GM19468 (cell line): ENCODE data around the gene TTLL11.
"Not testable (repeated sequence)": the region's sequence is repeated elsewhere in the genome, so short reads cannot be mapped to it uniquely, and the experiment has no call there.

Experiments
- ATAC-seq: cut with Tn5 transposase; IDR thresholded peaks from one replicate; pipeline ENCODE4 v1.9.1; 2021; ENCODE audit warnings: mild to moderate bottlenecking, moderate library complexity, moderate number of reproducible peaks; ENCODE audit not compliant: unreplicated experiment; ENCODE audit errors: extremely low read depth

The TTLL11 gene

GRCh38 chr9:122015170-122015821 is 77.8 kb downstream of the TTLL11 start:
- no peak for ATAC-seq

- ATAC-seq, result no peak
Observed at GRCh38 chr9:122011818-122012498, 81.2 kb downstream of the TTLL11 start.

DNA sequence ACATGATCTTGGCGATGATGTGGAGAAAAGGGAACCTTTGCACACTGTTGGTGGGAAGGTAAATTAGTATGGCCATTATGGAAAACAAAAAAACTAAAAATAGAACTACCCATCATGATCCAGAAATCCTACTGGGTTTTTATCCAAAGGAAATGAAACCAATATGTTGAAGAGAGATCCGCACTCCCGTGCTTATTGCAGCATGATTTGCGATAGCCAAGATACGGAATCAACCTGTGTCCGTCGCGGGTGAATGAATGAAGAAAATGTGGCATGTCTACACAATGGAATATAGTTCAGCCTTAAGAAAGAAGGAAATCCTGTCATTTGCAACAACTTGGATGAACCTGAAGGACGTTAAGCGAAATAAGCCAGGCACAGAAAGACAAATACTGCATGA is 84.5 kb downstream of the TTLL11 start:
- ATAC-seq, result no peak

DNA sequence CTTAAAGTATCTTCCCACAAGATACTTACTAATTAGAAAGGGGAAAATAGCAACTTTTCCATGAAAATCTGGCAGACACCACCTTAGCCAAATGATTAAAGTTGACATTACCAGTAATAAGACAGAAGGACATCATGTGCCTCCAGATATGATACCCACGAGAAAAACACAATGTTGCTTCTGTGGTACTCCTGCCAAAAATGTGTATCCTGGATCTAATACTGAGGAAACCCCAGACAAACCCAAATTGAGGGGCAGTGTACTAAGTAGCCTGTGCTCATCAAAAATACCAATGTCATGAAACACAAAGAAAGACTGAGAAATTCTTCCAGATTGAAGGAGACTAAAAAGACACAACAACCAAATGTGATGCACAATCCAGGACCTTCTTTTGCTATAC is 85.3 kb downstream of the TTLL11 start:
- no peak for ATAC-seq

- no peak for ATAC-seq
Observed at GRCh38 chr9:122005597-122005996, 87.5 kb downstream of the TTLL11 start.

DNA sequence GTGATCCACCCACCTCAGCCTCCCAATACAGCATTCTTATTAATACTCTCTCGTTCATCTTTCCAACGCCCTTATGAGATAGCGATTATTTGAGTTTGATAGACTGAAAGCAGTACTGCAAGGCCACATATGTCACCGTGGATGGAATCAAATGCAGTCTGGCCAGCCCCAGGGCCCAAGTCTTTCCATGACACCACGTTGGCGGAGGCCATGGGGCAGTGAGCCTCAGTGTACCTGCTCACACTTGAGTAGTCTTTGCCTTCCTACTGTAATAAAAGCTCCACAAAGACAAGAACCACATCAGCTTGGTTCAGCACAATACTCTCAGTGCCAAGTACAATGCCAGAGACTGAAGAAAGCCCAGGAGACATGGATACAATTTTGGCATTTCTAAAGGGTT is 88.5 kb downstream of the TTLL11 start:
- no peak for ATAC-seq

DNA sequence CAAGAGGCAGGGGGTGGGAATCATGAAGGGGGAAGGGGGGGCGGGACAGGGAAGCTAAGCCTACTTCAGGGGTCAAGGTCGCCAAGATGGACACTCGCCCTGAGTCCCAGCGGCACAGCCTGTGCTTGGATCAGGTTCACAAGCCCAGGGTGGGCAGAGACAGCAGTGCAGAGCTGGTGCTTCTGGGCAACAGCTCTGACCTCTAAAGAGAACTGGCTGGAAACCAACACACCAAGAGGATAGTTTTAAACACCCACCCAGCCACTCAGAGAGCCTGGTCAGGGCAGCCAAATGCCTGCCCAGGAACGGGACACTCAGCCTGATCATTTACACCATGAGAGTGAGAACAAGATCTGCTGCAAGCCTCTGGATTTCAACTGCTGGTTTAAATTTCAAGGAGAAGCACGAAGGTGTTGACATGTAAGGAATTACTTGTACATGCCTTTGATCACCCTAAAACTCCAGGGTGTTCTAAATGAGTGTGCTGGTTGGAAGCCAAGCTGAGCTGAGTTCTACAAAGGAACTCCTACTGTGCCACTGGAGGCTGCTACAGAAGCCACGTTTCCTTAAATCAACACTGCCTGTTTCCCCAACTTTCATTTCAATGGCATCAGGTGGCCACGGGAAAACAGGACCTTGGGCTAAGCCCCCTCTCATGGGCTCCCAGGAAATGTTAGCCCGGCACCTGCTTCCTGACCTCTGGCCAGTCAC is 91.5 kb downstream of the TTLL11 start:
- no peak for ATAC-seq

DNA sequence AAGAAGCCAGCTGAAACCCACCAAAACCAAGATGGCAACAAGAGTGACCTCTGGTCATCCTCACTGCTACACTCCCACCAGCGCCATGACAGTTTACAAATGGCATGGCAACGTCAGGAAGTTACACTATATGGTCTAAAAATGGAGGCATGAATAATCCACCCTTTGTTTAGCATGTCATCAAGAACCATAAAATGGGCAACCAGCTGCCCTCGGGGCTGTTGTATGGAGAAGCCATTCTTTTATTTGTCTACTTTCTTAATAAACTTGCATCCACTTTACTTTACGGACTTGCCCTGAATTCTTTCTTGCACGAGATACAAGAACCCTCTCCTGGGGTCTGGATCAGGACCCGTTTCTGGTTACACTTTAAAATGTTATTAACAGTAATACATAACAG is 92.6 kb downstream of the TTLL11 start:
- not testable (repeated sequence) for ATAC-seq

- no peak for ATAC-seq
Observed at GRCh38 chr9:121999556-121999955, 93.6 kb downstream of the TTLL11 start.

GRCh38 chr9:121998513-121999049 is 94.5 kb downstream of the TTLL11 start:
- ATAC-seq, result no peak

DNA sequence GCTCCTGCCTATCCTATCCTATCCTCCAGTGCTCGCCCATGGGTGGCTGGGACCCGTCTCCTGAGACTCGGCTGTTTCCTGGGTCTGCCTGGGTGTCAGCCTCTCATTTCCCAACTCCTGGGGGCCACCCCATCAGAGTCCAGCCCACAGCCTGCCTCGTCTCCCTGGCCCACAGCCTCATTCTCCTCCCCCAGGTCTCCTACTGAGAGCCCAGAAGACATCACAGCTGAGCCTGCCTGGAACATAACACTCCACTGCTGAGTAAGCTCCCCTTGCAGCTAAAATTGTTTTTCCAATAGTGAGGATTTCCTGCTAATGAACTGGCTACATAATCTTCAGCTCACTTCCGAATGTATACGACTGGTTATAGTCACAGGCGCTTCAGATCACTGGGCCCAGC is 95.3 kb downstream of the TTLL11 start:
- no peak for ATAC-seq

DNA sequence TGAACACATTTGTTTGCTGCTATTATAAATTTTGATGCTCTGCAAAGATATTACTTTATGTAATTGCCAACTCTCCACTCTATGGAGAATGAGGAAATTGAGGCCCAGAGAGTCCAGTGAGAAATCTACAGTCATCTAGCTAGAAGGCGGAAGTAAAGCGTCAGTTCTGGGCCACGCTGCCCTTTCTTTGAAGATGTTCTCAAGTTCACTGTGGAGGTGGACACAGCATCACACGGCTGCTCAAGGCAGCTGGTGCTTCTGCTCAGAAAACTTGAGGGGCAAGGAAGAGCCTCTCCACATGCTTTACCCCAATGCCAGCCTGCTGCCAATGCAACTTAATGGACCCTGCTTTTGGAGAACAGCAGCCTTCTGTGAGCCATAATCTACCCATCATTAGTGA is 96.3 kb downstream of the TTLL11 start:
- no peak for ATAC-seq

DNA sequence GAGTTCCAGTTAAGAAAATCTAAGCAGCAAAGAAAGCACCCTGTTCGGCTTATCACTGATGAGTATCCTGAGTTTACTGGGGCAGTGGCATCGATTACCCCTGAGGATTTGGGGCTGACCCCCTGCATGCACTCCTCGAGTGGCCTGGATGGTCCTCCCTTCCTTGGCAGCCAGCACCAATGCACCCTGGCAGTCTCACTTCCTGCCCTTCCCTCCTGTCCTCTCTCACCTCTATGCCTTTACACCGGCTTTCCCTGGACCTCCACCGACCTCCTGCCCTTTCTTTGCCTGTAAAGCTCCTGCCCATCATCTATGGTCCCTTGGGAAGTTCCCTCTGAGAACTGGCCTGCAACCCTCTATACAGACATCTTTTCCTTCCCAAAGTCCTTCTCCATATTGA is 97.1 kb downstream of the TTLL11 start:
- ATAC-seq, result no peak

GRCh38 chr9:121992571-121993212 is 100.4 kb downstream of the TTLL11 start:
- ATAC-seq, result no peak

DNA sequence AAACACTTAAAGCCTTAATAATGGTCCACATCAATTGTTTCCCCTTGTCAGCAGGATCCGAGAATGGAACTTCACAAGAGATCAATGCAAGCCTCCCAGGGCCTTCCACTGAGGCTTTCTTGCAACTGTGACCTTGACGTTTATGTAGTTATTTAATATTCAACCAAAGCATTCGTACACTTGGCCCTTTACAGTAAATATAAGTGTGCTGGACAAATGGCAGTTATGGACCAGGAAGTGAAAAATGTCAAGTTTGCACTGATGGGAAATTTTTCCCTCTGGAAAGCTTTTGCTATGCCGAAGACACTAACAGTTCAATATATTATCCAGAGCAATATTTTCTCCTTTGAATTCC is 101.8 kb downstream of the TTLL11 start:
- no peak for ATAC-seq

DNA sequence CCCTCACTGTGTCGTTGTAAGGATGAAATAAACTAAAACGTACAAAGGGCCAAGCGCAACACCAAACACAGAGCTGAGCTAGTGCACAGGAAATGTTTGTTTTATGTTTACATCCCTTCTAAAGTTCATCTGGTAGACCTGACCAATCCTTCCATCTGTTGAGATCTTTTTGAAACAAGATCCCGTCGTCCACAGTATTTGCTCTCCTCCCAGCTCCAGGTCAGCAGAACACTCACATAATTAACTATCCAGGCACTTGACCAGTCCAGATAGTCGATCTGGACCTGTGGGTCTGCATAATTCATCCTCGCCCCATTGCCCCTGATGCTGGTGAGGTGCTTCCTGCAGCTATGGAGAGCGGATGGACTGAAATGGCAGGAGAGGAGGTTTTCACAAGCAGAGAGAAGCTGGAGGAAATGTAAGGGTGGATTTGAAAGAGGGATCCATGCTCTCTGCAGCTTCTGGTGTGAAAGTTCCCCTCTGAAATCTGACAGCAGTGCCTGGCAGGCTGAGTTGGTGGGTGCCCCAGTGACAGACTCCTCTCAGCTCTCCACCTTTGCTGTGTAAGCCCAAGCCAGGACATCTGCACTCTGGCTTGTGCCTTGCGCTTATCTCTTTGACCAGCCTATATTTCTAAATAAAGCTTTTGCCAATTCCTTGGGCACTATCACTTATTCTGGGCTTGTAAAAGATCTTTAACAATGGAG is 102.4 kb downstream of the TTLL11 start:
- ATAC-seq, result no peak

DNA sequence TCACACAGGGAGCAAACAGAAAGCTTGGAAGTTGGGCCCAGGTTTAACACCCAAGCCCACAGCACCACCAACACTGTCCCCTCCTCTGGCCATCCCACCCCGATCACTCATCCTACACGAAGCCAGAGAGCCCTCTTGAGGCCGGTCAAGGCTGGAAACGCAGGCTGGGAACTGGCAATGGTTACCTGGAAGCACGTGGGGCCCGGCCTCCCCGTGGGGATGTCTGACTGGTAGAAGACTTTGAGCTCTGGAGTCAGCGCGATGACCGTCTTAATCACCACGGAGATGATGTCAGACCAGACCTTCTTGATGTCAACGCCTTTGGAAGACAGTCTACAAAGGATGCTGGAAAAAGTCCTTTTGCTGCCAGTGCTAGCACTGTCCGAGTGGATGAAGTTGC is 104.1 kb downstream of the TTLL11 start:
- no peak for ATAC-seq

DNA sequence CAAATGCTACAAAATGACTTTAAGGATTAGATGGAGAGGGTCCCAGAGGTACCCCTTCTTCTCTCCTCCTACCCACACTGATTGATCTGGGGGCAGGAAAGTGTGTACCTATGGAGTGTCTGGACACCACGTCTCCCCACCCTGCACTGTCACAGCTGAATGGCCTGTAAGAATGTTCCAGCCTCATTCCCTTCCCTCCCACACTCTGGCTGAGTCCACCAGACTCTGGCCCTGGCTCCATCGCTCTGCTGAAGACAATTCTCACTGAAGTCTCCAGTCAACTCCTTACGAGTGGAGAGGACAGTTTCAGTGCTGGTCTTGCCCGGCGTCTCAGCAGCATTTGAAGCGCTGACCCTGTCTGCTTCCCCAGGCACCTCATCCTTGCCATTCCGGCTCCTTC is 105.8 kb downstream of the TTLL11 start:
- ATAC-seq, result no peak

GRCh38 chr9:121985792-121986494 is 107.2 kb downstream of the TTLL11 start:
- ATAC-seq, result no peak
